GM23338 (cell line): Measurements from ENCODE around the gene MAGOH.

Experiments used
- CREB1 ChIP-seq: fragments of 250-450 bp; sonication (Bioruptor Pico); IDR thresholded peaks from 2 replicates; pipeline ENCODE4 v1.5.0; 2020; ENCODE audit warnings: low read depth, mild to moderate bottlenecking, moderate library complexity
- EZH2 ChIP-seq: fragments of 200-600 bp; sonication (generic); IDR thresholded peaks from one replicate; pipeline ENCODE4 v1.8.0; 2017; ENCODE audit warnings: antibody characterized with exemption, mild to moderate bottlenecking, low read depth; ENCODE audit not compliant: unreplicated experiment
- EZH2phosphoT487 ChIP-seq: fragments of 200-600 bp; sonication (generic); IDR thresholded peaks from one replicate; pipeline ENCODE4 v1.8.1; 2018; ENCODE audit warnings: antibody characterized with exemption; ENCODE audit not compliant: unreplicated experiment
- JUNB ChIP-seq: IDR thresholded peaks from one replicate; pipeline ENCODE4 v1.6.1; 2016; ENCODE audit warnings: antibody characterized with exemption; ENCODE audit not compliant: unreplicated experiment
- NANOG ChIP-seq: IDR thresholded peaks from 2 replicates; pipeline ENCODE4 v1.6.1; 2016; ENCODE audit warnings: antibody characterized with exemption, borderline replicate concordance
- POLR2AphosphoS5 ChIP-seq: IDR thresholded peaks from 2 replicates; pipeline ENCODE4 v1.6.1; 2016; ENCODE audit warnings: antibody characterized with exemption, low read depth
- STAT1 ChIP-seq: IDR thresholded peaks from one replicate; pipeline ENCODE4 v1.6.1; 2016; ENCODE audit warnings: antibody characterized with exemption; ENCODE audit not compliant: unreplicated experiment
- ZNF114 ChIP-seq: fragments of 250-450 bp; sonication (Bioruptor Pico); IDR thresholded peaks from 2 replicates; pipeline ENCODE4 v1.5.0; 2020; ENCODE audit warnings: mild to moderate bottlenecking, moderate library complexity
- TF ChIP-seq, protein P1 (sequence below), 2 experiments: fragments of 200-600 bp in 1 of 2; sonication (generic) in 1 of 2; conservative IDR thresholded peaks; 2 replicates each; pipeline versions ENCODE4 v1.5.1 to v1.6.1; 2016 to 2017; ENCODE audit warnings: antibody characterized with exemption in 2 of 2, low read depth in 2 of 2, mild to moderate bottlenecking in 2 of 2, moderate library complexity in 1 of 2
- TF ChIP-seq, protein P2 (sequence below): IDR thresholded peaks from 2 replicates; pipeline ENCODE4 v1.6.1; 2016; ENCODE audit warnings: antibody characterized with exemption
- TF ChIP-seq, protein P3 (sequence below): IDR thresholded peaks from one replicate; pipeline ENCODE4 v1.6.1; 2018; ENCODE audit warnings: antibody characterized with exemption; ENCODE audit not compliant: unreplicated experiment

DNA sequence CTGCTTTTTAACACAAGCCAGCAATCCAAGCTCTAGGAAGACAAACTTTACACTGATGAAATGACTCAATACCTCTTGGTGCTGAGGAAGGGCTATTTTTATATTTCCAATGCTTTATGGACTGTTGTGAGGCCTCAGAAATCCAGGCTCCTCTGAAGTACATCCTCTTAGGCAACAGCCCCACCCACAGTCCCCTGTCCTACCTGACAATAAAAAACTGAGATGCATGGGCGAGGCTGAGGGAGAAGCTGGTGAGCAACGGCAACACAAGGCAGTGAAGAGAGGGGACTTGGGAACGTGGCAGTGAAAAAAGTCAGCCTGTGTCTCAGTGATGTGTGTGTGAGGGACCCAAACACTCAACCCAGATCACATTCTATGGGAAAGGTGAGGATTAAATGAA lies 51.8 kb downstream of the MAGOH start:
- TF ChIP-seq, protein P1, sequence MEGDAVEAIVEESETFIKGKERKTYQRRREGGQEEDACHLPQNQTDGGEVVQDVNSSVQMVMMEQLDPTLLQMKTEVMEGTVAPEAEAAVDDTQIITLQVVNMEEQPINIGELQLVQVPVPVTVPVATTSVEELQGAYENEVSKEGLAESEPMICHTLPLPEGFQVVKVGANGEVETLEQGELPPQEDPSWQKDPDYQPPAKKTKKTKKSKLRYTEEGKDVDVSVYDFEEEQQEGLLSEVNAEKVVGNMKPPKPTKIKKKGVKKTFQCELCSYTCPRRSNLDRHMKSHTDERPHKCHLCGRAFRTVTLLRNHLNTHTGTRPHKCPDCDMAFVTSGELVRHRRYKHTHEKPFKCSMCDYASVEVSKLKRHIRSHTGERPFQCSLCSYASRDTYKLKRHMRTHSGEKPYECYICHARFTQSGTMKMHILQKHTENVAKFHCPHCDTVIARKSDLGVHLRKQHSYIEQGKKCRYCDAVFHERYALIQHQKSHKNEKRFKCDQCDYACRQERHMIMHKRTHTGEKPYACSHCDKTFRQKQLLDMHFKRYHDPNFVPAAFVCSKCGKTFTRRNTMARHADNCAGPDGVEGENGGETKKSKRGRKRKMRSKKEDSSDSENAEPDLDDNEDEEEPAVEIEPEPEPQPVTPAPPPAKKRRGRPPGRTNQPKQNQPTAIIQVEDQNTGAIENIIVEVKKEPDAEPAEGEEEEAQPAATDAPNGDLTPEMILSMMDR (conservative IDR thresholded peaks at IDR 0.05; ENCODE audit: low read depth in 2 of 2) = no peak
- TF ChIP-seq EZH2 (no peak), POLR2AphosphoS5 (no peak), STAT1 (no peak), CREB1 (CRISPR knock-in tag) (no peak), EZH2phosphoT487 (no peak), NANOG (no peak), JUNB (no peak), ZNF114 (CRISPR knock-in tag) (no peak)
- TF ChIP-seq, protein P2, sequence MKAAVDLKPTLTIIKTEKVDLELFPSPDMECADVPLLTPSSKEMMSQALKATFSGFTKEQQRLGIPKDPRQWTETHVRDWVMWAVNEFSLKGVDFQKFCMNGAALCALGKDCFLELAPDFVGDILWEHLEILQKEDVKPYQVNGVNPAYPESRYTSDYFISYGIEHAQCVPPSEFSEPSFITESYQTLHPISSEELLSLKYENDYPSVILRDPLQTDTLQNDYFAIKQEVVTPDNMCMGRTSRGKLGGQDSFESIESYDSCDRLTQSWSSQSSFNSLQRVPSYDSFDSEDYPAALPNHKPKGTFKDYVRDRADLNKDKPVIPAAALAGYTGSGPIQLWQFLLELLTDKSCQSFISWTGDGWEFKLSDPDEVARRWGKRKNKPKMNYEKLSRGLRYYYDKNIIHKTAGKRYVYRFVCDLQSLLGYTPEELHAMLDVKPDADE = no peak
- TF ChIP-seq, protein P3, sequence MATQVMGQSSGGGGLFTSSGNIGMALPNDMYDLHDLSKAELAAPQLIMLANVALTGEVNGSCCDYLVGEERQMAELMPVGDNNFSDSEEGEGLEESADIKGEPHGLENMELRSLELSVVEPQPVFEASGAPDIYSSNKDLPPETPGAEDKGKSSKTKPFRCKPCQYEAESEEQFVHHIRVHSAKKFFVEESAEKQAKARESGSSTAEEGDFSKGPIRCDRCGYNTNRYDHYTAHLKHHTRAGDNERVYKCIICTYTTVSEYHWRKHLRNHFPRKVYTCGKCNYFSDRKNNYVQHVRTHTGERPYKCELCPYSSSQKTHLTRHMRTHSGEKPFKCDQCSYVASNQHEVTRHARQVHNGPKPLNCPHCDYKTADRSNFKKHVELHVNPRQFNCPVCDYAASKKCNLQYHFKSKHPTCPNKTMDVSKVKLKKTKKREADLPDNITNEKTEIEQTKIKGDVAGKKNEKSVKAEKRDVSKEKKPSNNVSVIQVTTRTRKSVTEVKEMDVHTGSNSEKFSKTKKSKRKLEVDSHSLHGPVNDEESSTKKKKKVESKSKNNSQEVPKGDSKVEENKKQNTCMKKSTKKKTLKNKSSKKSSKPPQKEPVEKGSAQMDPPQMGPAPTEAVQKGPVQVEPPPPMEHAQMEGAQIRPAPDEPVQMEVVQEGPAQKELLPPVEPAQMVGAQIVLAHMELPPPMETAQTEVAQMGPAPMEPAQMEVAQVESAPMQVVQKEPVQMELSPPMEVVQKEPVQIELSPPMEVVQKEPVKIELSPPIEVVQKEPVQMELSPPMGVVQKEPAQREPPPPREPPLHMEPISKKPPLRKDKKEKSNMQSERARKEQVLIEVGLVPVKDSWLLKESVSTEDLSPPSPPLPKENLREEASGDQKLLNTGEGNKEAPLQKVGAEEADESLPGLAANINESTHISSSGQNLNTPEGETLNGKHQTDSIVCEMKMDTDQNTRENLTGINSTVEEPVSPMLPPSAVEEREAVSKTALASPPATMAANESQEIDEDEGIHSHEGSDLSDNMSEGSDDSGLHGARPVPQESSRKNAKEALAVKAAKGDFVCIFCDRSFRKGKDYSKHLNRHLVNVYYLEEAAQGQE = no peak
